GM12892 (cell line): ENCODE results near the gene TMCO1.
A peak's percentile ranks its signal among the peaks of the same experiment; 100 is the strongest.
"Not testable (repeated sequence)": the region's sequence is repeated elsewhere in the genome, so short reads cannot be mapped to it uniquely, and the experiment has no call there.

Source experiments
- DNase-seq: peaks from one replicate; pipeline ENCODE4 v3.0.0; 2011; ENCODE audit not compliant: insufficient read length
- FAIRE-seq: peaks from 2 replicates; lab custom pipeline; 2011; peaks lifted over from hg19 to GRCh38; lab: Jason Lieb, UNC
- POLR2A ChIP-seq: IDR thresholded peaks from 2 replicates; pipeline ENCODE4 v1.6.1; 2011; ENCODE audit warnings: low read depth, low read length, control low read depth
- POLR2AphosphoS5 ChIP-seq: IDR thresholded peaks from 2 replicates; pipeline ENCODE4 v1.6.1; 2011; ENCODE audit warnings: low read depth, low read length, control low read depth
- TAF1 ChIP-seq: IDR thresholded peaks from 2 replicates; pipeline ENCODE4 v1.6.1; 2011; ENCODE audit warnings: low read depth, mild to moderate bottlenecking, control low read depth, low read length, borderline replicate concordance

Gene TMCO1

DNA sequence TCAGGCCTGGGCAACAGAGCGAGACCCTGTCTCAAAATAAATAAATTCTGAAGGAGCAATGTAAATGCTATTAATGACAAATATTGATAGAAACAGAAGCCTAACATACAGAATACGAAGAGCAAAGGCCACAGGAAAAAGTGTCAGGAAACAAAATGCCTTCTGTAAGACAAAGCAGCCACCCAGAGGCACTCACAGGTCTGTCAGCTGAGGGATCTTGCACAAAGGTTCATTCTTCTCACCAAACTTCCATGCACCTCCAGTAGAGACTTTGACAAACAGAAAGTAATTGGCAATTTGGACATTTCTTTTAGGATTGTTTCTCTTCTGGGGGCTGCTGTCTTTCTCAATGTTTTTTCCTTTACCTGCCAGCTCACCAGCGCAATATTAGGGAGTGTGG, 69.1 kb downstream of the TMCO1 start:
- no peak for DNase-seq
- TF ChIP-seq POLR2A (no peak), TAF1 (no peak), POLR2AphosphoS5 (no peak)
- no peak for FAIRE-seq

DNA sequence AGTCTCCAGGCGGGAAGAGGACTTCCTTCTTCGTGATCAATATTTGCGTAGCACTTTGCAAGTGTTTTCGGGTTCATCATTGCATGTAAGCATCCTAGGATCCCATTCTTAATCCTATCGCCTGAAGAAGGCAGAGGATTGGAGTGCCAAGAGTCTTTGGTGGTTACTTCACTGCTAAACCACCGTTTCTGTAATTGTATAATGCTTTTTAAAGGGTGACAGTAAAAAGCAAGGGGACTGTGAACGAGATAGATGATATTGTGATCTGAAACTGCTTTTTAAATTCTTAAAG, 70.0 kb downstream of the TMCO1 start:
- DNase-seq = no peak
- no peak; the same call in 1 of the 2 replicates for TF ChIP-seq TAF1
- TF ChIP-seq POLR2AphosphoS5 = no peak
- TF ChIP-seq POLR2A = no peak
- FAIRE-seq = peak; percentile 88

DNA sequence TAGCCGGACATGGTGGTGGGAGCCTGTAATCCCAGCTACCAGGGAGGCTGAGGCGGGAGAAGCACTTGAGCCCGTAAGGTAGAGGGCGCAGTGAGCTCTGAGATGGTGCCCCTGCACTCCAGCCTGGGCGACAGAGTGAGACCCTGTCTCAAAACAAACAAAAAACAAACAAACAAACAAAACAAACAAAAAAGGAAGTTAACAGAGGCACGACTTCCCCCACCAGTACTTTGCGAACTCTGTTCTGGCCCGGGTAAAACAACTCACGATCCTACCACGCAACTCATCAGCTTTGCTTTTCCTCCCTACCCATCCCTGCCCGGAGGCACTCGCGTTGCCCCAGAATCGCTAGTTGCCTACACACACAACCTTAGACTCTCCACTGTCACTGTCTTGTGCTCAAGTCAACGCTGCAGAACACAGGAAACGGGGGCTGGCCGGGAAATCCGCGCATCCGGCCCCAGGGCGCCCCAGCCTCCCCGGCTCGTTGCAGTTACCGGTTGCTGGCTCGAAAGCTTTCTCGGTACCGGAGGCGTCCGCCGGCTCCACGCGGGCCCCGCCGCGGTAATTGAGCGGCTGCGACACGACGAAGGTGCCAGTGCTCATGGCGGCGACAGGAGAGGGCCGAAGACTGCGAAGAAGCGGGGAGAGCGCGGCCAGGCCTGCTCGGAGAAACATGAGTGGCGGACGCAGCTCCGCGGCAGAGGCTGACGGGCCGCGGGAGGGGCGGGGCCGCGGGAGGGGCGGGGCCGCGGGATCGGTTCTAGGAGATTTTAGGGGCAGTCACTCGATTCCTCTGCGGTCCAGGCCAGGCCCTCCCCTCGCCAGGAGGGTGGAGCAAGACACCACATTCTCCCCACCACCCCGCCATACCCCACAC, 70.5 kb downstream of the TMCO1 start, which contains the start of gene ALDH9A1:
Gene ALDH9A1, minus strand, starts transcription at position 682 of the 880 bp plus-strand sequence. Its CDS starts 4 bp downstream, at position 678.
- FAIRE-seq = no peak
- DNase-seq = peak; percentile 76
- TF ChIP-seq TAF1 = peak; percentile 83
- TF ChIP-seq POLR2AphosphoS5 = peak; percentile 88
- TF ChIP-seq POLR2A = peak; percentile 95

GRCh38 chr1:165697491-165697880, 71.2 kb downstream of the TMCO1 start:
- FAIRE-seq (no peak), DNase-seq (no peak)
- TF ChIP-seq TAF1 = no peak
- no peak for TF ChIP-seq POLR2A
- no peak for TF ChIP-seq POLR2AphosphoS5

- FAIRE-seq = no peak
- no peak for DNase-seq
- TF ChIP-seq POLR2AphosphoS5 (no peak), TAF1 (no peak), POLR2A (no peak)
These were observed 72.0 kb downstream of the TMCO1 start for GRCh38 chr1:165696625-165697100.

DNA sequence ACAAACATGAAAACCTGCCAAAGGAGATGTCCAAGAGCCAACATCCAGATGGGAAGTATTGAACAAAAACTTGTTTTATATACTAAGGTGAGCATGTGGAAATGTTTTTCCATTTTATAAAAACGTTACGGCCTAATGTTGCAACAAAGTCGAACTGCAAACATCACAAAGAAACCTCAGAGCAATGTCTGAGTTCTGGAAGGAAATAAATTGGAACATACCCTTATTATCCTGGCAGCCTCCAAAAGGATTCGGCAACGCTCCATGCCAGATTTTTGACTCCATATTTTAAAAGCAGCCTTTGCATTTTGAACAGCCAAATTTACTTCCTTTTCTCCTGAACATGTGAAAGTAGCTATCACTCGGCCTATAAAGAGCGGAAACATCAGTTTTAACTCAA, 73.6 kb downstream of the TMCO1 start:
- DNase-seq (no peak), FAIRE-seq (no peak)
- no peak for TF ChIP-seq POLR2A
- TF ChIP-seq TAF1 = no peak
- TF ChIP-seq POLR2AphosphoS5 = no peak

DNA sequence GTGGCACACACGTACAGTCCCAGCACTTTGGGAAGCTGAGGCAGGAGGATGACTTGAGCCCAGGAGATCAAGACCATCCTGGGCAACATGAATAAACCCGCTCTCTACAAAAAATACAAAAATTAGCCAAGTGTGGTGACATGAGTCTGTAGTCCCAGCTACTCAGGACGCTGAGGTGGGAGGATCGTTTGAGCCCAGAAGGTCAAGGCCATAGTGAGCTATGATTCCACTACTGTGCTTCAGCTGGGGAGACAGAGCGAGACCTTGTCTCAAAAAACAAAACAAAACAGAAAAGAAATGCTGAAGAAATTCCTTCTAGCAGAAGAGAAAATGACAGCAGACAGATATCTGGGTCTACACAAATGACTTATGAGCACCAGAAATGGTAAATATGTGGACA, 80.6 kb downstream of the TMCO1 start:
- no peak for TF ChIP-seq POLR2A
- no peak for TF ChIP-seq POLR2AphosphoS5
- no peak for TF ChIP-seq TAF1
- DNase-seq (no peak), FAIRE-seq (no peak)

GRCh38 chr1:165686971-165687433, 81.7 kb downstream of the TMCO1 start:
- FAIRE-seq (peak; percentile 74), DNase-seq (no peak)
- TF ChIP-seq POLR2A (no peak), TAF1 (no peak), POLR2AphosphoS5 (no peak)

DNA sequence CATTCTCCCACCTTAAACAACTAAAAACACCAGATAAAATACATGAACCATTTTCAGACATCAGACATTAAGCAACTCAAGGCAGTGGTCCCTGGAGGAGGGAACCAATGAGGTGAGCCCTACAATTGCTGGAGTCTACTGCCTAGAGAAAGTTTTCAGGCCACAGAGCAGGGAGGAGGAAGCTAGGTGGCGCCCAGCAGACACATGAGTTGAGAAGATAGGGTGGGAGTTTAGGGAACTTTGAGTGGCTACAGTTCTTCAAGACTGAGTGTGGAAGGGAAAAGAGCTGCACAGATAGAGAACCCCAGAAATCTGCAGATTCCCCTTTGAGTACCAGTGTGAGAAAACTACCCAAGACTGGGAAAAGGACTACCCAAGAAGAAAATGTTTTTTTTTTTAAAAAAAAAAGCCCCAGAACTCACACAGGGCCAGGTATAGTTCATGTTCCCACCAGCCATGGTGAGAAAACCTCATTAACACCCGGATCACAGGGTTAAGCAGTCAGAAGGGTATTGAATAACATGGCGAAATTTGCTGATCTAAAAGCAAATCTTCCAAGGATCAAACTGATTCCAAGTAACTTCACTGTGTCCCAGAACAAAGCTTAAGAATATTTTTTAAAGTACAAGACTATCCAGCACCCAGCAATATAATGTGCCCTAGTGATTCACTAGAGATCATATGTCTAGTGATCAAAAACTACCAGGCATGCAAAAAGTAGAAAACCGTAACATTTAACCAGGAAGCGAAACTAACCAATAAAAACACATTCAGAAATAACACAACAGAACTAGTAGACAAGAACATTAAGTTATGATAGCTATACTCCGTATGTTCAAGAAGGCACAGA, 82.3 kb downstream of the TMCO1 start:
- FAIRE-seq (peak; percentile 69), DNase-seq (no peak)
- TF ChIP-seq TAF1 = no peak

GRCh38 chr1:165683848-165684485, 84.7 kb downstream of the TMCO1 start:
- TF ChIP-seq POLR2AphosphoS5 (no peak), TAF1 (no peak), POLR2A (no peak)

DNA sequence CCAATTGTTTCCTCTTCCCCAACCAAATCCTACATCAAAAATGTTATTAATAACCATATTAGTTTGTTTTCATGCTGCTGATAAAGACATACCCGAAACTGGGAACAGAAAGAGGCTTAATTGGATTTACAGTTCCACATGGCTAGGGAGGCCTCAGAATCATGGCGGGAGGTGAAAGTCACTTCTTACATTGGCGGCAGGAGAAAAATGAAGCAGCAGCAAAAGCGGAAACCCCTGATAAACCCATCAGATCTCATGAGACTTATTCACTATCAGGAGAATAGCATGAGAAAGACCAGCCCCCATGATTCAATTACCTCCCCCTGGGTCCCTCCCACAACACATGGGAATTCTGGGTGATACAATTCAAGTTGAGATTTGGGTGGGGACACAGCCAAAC, 87.9 kb downstream of the TMCO1 start:
- not testable (repeated sequence) for FAIRE-seq

More at GRCh38 chr1:165683848-165684485, 84.7 kb downstream of the TMCO1 start:
- DNase-seq (no peak), FAIRE-seq (no peak)

More for the DNA sequence above, 87.9 kb downstream of the TMCO1 start:
- not testable (repeated sequence) for DNase-seq
